ENCODE results near the gene PRR15L. TPM values are rescaled to one million over a fixed set of nuclear protein-coding genes. Genes with fewer than 3 reads are reported as not detected.

PRR15L gene
- total and polyA plus RNA-seq, 2 experiments from 2014 or later: 56.5 to 66.4 TPM

- DNase-seq (ENCODE audit: low spot score): no peak
- H3K9me2 ChIP-seq (replicated peaks; ENCODE audit: insufficient read depth): no peaks in the 10 kb centered on the region
- H3K79me2 ChIP-seq: peaks cover 47% of the 10 kb centered on the region
- no peak for TF ChIP-seq EZH2 (IDR thresholded peaks at IDR 0.05; ENCODE audit: borderline replicate concordance)
- no peak for TF ChIP-seq CTCF (IDR thresholded peaks at IDR 0.05; ENCODE audit: poor library complexity)
- no peak for TF ChIP-seq EZH2phosphoT487 (IDR thresholded peaks at IDR 0.05; ENCODE audit: low read depth, severe bottlenecking, unreplicated experiment)
- no peak overlapping the region for H3K4me2 ChIP-seq
- no peaks in the 10 kb centered on the region for H3K36me3 ChIP-seq (replicated peaks; ENCODE audit: insufficient read depth, low read depth)
- no peaks in the 10 kb centered on the region for H4K20me1 ChIP-seq (ENCODE audit: insufficient read depth, poor library complexity, severe bottlenecking)
- H2AFZ ChIP-seq: no peak overlapping the region
- H3K9me3 ChIP-seq (ENCODE audit: low read depth): no peaks in the 10 kb centered on the region
- no peaks in the 10 kb centered on the region for H3K27me3 ChIP-seq
- no peak overlapping the region for H3K4me3 ChIP-seq
- peaks cover 5% of the 10 kb centered on the region for H3K4me1 ChIP-seq (ENCODE audit: insufficient read depth)
- whole genome bisulfite sequencing (ENCODE audit: low lambda C conversion rate, missing lambda C conversion rate): 57% methylated on average over 4 of the region's 4 CpGs
- H3K27ac ChIP-seq: no peak overlapping the region
These were observed 55.5 kb downstream of the PRR15L start for GRCh38 chr17:47902039-47902744.

Other genes with a start within 250 kb of the PRR15L start
- not detected in 2 replicates for gene TBX21, start 224.6 kb downstream of the PRR15L start, total RNA-seq
- not detected in 2 replicates for gene TBX21, start 224.6 kb downstream of the PRR15L start, polyA plus RNA-seq
- 3.9 and 6.2 TPM in 2 replicates for gene OSBPL7, start 136.1 kb downstream of the PRR15L start, total RNA-seq
- gene OSBPL7, start 136.1 kb downstream of the PRR15L start, polyA plus RNA-seq: 9.3 and 9.8 TPM in 2 replicates
- 30.7 and 38.2 TPM in 2 replicates for gene MRPL10, start 126.3 kb downstream of the PRR15L start, total RNA-seq
- 33.7 and 34.7 TPM in 2 replicates for gene MRPL10, start 126.3 kb downstream of the PRR15L start, polyA plus RNA-seq
- not detected in 2 replicates for gene LRRC46, start 126.2 kb downstream of the PRR15L start, total RNA-seq
- gene LRRC46, start 126.2 kb downstream of the PRR15L start, polyA plus RNA-seq: 0.78 and 0.83 TPM in 2 replicates
- gene SCRN2, start 116.6 kb downstream of the PRR15L start, total RNA-seq: 20.4 and 35.3 TPM in 2 replicates
- 59.8 and 79.0 TPM in 2 replicates for gene SCRN2, start 116.6 kb downstream of the PRR15L start, polyA plus RNA-seq
- gene SP6, start 106.7 kb downstream of the PRR15L start, total RNA-seq: 0.80 and 1.3 TPM in 2 replicates
- 1.3 and 1.7 TPM in 2 replicates for gene SP6, start 106.7 kb downstream of the PRR15L start, polyA plus RNA-seq
- gene SP2, start 61.6 kb downstream of the PRR15L start, total RNA-seq: 1.5 and 3.3 TPM in 2 replicates
- gene SP2, start 61.6 kb downstream of the PRR15L start, polyA plus RNA-seq: 6.7 and 10.6 TPM in 2 replicates
- 17.0 and 18.6 TPM in 2 replicates for gene PNPO, start 16.3 kb downstream of the PRR15L start, total RNA-seq
- gene PNPO, start 16.3 kb downstream of the PRR15L start, polyA plus RNA-seq: 10.4 and 12.2 TPM in 2 replicates
- gene CDK5RAP3, start 13.2 kb upstream of the PRR15L start, total RNA-seq: 88.9 and 124 TPM in 2 replicates
- gene CDK5RAP3, start 13.2 kb upstream of the PRR15L start, polyA plus RNA-seq: 179 and 236 TPM in 2 replicates
- 36.0 and 40.7 TPM in 2 replicates for gene COPZ2, start 79.9 kb upstream of the PRR15L start, total RNA-seq
- gene COPZ2, start 79.9 kb upstream of the PRR15L start, polyA plus RNA-seq: 139 and 159 TPM in 2 replicates
- 82.0 and 86.4 TPM in 2 replicates for gene NFE2L1, start 90.5 kb upstream of the PRR15L start, total RNA-seq
- gene NFE2L1, start 90.5 kb upstream of the PRR15L start, polyA plus RNA-seq: 35.3 and 42.4 TPM in 2 replicates
- 49.0 and 57.0 TPM in 2 replicates for gene CBX1, start 143.6 kb upstream of the PRR15L start, total RNA-seq
- gene CBX1, start 143.6 kb upstream of the PRR15L start, polyA plus RNA-seq: 20.7 and 23.5 TPM in 2 replicates
- 11.3 and 12.4 TPM in 2 replicates for gene SNX11, start 149.9 kb upstream of the PRR15L start, total RNA-seq
- 9.2 and 13.2 TPM in 2 replicates for gene SNX11, start 149.9 kb upstream of the PRR15L start, polyA plus RNA-seq